ENCODE results near the gene MAGEA8. TPM values are rescaled to one million over a fixed set of nuclear protein-coding genes. Genes with fewer than 3 reads are reported as not detected.

MAGEA8 gene
- total and polyA plus RNA-seq, 2 donors = 0.07 TPM; not detected in 1

GRCh38 chrX:149849787-149850186 lies 31.2 kb upstream of the MAGEA8 start:
- no peak overlapping the region for H3K4me3 ChIP-seq (ENCODE audit: low read length in 2 of 2)
- 92% methylated on average over 2 of the region's 2 CpGs for whole genome bisulfite sequencing
- no peak overlapping the region for H3K27ac ChIP-seq (ENCODE audit: low read depth in 1 of 2, low read length in 1 of 2)
- H3K4me1 ChIP-seq (ENCODE audit: control insufficient read depth in 2 of 2, insufficient read depth in 2 of 2, low read length in 2 of 2) = no peaks in the 10 kb centered on the region
- H3K9me3 ChIP-seq (ENCODE audit: control insufficient read depth in 2 of 2, insufficient read depth in 1 of 2, low read length in 1 of 2) = no peaks in the 10 kb centered on the region
- DNase-seq (ENCODE audit: low read depth in 6 of 9, low spot score in 9 of 9) = no peak
- H3K36me3 ChIP-seq (ENCODE audit: control insufficient read depth in 2 of 2, insufficient read depth in 2 of 2, low read length in 1 of 2) = no peaks in the 10 kb centered on the region
- H3K27me3 ChIP-seq (ENCODE audit: control insufficient read depth in 2 of 2, insufficient read depth in 1 of 2, low read length in 1 of 2) = no peaks in the 10 kb centered on the region

DNA sequence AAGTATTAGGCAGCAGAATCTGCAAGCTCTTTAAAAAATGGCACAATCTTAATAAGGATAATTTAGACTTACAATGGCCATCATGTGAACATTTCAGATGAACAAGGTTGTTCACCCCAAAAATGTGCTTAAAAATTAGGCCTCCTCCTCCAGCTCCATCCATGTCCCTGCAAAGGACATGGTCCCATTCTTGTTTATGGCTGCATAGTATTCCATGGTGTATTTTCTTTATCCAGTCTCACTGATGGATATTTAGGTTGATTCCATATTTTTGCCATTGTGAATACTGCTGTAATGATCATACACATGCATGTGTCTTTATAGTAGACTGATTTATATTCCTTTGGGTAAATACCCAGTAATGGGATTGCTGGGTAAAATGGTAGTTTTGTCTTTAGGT lies 29.1 kb upstream of the MAGEA8 start:
- no peak overlapping the region for H3K27ac ChIP-seq (ENCODE audit: low read depth in 1 of 2, low read length in 1 of 2)
- no peaks in the 10 kb centered on the region for H3K27me3 ChIP-seq (ENCODE audit: control insufficient read depth in 2 of 2, insufficient read depth in 1 of 2, low read length in 1 of 2)
- H3K4me3 ChIP-seq (ENCODE audit: low read length in 2 of 2) = no peak overlapping the region
- no peaks in the 10 kb centered on the region for H3K4me1 ChIP-seq (ENCODE audit: control insufficient read depth in 2 of 2, insufficient read depth in 2 of 2, low read length in 2 of 2)
- H3K9me3 ChIP-seq (ENCODE audit: control insufficient read depth in 2 of 2, insufficient read depth in 1 of 2, low read length in 1 of 2) = no peaks in the 10 kb centered on the region
- H3K36me3 ChIP-seq (ENCODE audit: control insufficient read depth in 2 of 2, insufficient read depth in 2 of 2, low read length in 1 of 2) = no peaks in the 10 kb centered on the region
- DNase-seq (ENCODE audit: low read depth in 6 of 9, low spot score in 9 of 9) = no peak

GRCh38 chrX:149853925-149854324 lies 27.1 kb upstream of the MAGEA8 start:
- Histone ChIP-seq H3K9me3 (ENCODE audit: control insufficient read depth in 2 of 2, insufficient read depth in 1 of 2, low read length in 1 of 2) (peaks cover 0 to 2% of the 10 kb centered on the region in 2 donors), H3K27me3 (ENCODE audit: control insufficient read depth in 2 of 2, insufficient read depth in 1 of 2, low read length in 1 of 2) (no peaks in the 10 kb centered on the region), H3K4me1 (ENCODE audit: control insufficient read depth in 2 of 2, insufficient read depth in 2 of 2, low read length in 2 of 2) (no peaks in the 10 kb centered on the region), H3K36me3 (ENCODE audit: control insufficient read depth in 2 of 2, insufficient read depth in 2 of 2, low read length in 1 of 2) (no peaks in the 10 kb centered on the region), H3K27ac (ENCODE audit: low read depth in 1 of 2, low read length in 1 of 2) (no peak overlapping the region), H3K4me3 (ENCODE audit: low read length in 2 of 2) (no peak overlapping the region)
- WGBS = 75% methylated on average over 2 of the region's 2 CpGs
- DNase-seq (ENCODE audit: low read depth in 6 of 9, low spot score in 9 of 9) = no peak

DNA sequence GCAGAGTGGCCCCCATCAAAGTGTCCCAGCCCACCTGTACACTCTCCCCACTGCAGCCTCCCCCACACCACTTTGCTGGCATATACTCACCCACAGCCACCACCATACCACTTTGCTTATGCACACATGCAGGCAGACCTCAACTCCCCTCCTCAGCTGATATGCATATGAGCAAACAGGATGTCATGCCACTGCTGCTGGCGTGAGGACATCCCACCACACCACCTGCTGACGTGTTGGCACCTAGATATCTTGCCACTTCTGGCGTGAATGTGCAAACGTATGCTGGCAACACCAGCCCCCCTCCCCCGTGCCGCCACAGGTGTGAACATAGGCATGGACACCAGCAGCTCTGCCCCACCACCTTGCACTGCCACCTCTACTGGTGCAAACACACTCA lies 22.4 kb upstream of the MAGEA8 start:
- Histone ChIP-seq H3K4me1 (ENCODE audit: control insufficient read depth in 2 of 2, insufficient read depth in 2 of 2, low read length in 2 of 2) (no peaks in the 10 kb centered on the region), H3K27me3 (ENCODE audit: control insufficient read depth in 2 of 2, insufficient read depth in 1 of 2, low read length in 1 of 2) (no peaks in the 10 kb centered on the region), H3K9me3 (ENCODE audit: control insufficient read depth in 2 of 2, insufficient read depth in 1 of 2, low read length in 1 of 2) (peaks cover 0 to 5% of the 10 kb centered on the region in 2 donors), H3K36me3 (ENCODE audit: control insufficient read depth in 2 of 2, insufficient read depth in 2 of 2, low read length in 1 of 2) (no peaks in the 10 kb centered on the region), H3K4me3 (ENCODE audit: low read length in 2 of 2) (no peak overlapping the region), H3K27ac (ENCODE audit: low read depth in 1 of 2, low read length in 1 of 2) (no peak overlapping the region)
- DNase-seq (ENCODE audit: low read depth in 6 of 9, low spot score in 9 of 9) = no peak
- WGBS = 90% methylated on average over 6 of the region's 6 CpGs

DNA sequence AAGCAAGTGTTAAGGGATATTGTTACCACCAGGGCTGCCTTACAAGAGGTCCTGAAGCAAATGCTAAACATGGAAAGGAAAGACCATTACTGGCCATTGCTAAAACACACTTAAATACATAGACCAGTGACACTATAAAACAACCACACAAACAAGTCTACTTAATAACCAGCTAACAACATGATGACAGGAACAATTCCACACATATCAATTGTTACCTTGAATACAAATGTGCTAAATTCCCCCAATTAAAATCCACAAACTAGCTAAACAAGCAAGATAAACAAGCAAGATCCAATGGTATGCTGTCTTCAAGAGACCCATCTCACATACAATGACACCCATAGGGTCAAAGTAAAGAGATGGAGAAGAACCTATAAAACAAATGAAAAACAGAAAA lies 20.5 kb upstream of the MAGEA8 start:
- Histone ChIP-seq H3K4me3 (ENCODE audit: low read length in 2 of 2) (no peak overlapping the region), H3K4me1 (ENCODE audit: control insufficient read depth in 2 of 2, insufficient read depth in 2 of 2, low read length in 2 of 2) (no peaks in the 10 kb centered on the region), H3K36me3 (ENCODE audit: control insufficient read depth in 2 of 2, insufficient read depth in 2 of 2, low read length in 1 of 2) (no peaks in the 10 kb centered on the region), H3K27ac (ENCODE audit: low read depth in 1 of 2, low read length in 1 of 2) (no peak overlapping the region), H3K9me3 (ENCODE audit: control insufficient read depth in 2 of 2, insufficient read depth in 1 of 2, low read length in 1 of 2) (peaks cover 0 to 5% of the 10 kb centered on the region in 2 donors), H3K27me3 (ENCODE audit: control insufficient read depth in 2 of 2, insufficient read depth in 1 of 2, low read length in 1 of 2) (no peaks in the 10 kb centered on the region)
- DNase-seq (ENCODE audit: low read depth in 6 of 9, low spot score in 9 of 9) = no peak

GRCh38 chrX:149865390-149865789 lies 15.6 kb upstream of the MAGEA8 start:
- Histone ChIP-seq H3K4me3 (ENCODE audit: low read length in 2 of 2) (no peak overlapping the region), H3K36me3 (ENCODE audit: control insufficient read depth in 2 of 2, insufficient read depth in 2 of 2, low read length in 1 of 2) (no peaks in the 10 kb centered on the region), H3K9me3 (ENCODE audit: control insufficient read depth in 2 of 2, insufficient read depth in 1 of 2, low read length in 1 of 2) (no peaks in the 10 kb centered on the region), H3K4me1 (ENCODE audit: control insufficient read depth in 2 of 2, insufficient read depth in 2 of 2, low read length in 2 of 2) (no peaks in the 10 kb centered on the region), H3K27ac (ENCODE audit: low read depth in 1 of 2, low read length in 1 of 2) (no peak overlapping the region), H3K27me3 (ENCODE audit: control insufficient read depth in 2 of 2, insufficient read depth in 1 of 2, low read length in 1 of 2) (no peaks in the 10 kb centered on the region)
- WGBS = 96% methylated on average over 2 of the region's 2 CpGs
- no peak for DNase-seq (ENCODE audit: low read depth in 6 of 9, low spot score in 9 of 9)

GRCh38 chrX:149867488-149867887 lies 13.5 kb upstream of the MAGEA8 start:
- peaks cover 0 to 1% of the 10 kb centered on the region in 2 donors for H3K9me3 ChIP-seq (ENCODE audit: control insufficient read depth in 2 of 2, insufficient read depth in 1 of 2, low read length in 1 of 2)
- H3K27me3 ChIP-seq (ENCODE audit: control insufficient read depth in 2 of 2, insufficient read depth in 1 of 2, low read length in 1 of 2) = no peaks in the 10 kb centered on the region
- no peak overlapping the region for H3K27ac ChIP-seq (ENCODE audit: low read depth in 1 of 2, low read length in 1 of 2)
- no peaks in the 10 kb centered on the region for H3K36me3 ChIP-seq (ENCODE audit: control insufficient read depth in 2 of 2, insufficient read depth in 2 of 2, low read length in 1 of 2)
- DNase-seq (ENCODE audit: low read depth in 6 of 9, low spot score in 9 of 9) = no peak
- no peaks in the 10 kb centered on the region for H3K4me1 ChIP-seq (ENCODE audit: control insufficient read depth in 2 of 2, insufficient read depth in 2 of 2, low read length in 2 of 2)
- 97% methylated on average over 3 of the region's 3 CpGs for WGBS
- no peak overlapping the region for H3K4me3 ChIP-seq (ENCODE audit: low read length in 2 of 2)

DNA sequence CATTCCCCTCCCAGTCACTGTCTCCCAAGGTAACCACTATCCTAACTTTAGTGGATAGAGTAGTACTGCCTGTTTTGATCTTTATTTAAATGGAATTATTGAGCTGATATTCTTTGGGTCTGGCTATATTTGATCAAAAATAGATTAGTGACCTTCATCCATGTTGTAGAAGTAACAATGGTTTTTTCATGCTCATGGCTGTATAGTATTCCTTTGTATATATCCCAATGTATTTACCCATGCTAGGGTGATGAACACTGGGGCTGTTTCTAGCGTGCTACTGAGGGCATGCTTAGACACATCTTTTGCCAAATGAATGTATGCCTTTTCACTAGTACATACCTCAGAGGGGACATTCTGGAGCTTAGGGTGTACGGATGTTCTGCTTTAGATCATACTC lies 10.1 kb upstream of the MAGEA8 start:
- no peaks in the 10 kb centered on the region for H3K36me3 ChIP-seq (ENCODE audit: control insufficient read depth in 2 of 2, insufficient read depth in 2 of 2, low read length in 1 of 2)
- peaks cover 0 to 1% of the 10 kb centered on the region in 2 donors for H3K9me3 ChIP-seq (ENCODE audit: control insufficient read depth in 2 of 2, insufficient read depth in 1 of 2, low read length in 1 of 2)
- no peaks in the 10 kb centered on the region for H3K27me3 ChIP-seq (ENCODE audit: control insufficient read depth in 2 of 2, insufficient read depth in 1 of 2, low read length in 1 of 2)
- no peaks in the 10 kb centered on the region for H3K4me1 ChIP-seq (ENCODE audit: control insufficient read depth in 2 of 2, insufficient read depth in 2 of 2, low read length in 2 of 2)
- H3K4me3 ChIP-seq (ENCODE audit: low read length in 2 of 2) = no peak overlapping the region
- H3K27ac ChIP-seq (ENCODE audit: low read depth in 1 of 2, low read length in 1 of 2) = no peak overlapping the region
- 96% methylated on average over 2 of the region's 2 CpGs for WGBS
- no peak for DNase-seq (ENCODE audit: low read depth in 6 of 9, low spot score in 9 of 9)

DNA sequence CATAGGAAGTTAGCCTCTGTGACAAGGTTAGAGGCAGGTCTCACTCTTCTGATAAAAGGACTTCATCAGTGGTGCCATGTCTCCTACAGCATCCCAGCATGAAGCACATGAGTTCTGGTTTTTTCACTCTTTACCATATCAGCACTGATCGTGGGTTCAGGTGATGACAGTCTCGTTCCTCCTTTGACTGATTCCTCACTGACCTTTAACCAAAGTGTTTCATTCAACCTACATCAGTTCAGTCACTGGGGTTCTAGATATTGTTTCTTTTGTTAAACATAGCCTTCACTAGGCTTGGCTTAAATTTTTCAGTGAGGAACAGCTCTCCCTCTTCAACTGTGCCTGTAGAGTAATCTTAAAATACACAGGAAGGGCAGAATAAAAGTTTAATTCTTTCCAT lies 9.6 kb upstream of the MAGEA8 start:
- Histone ChIP-seq H3K4me1 (ENCODE audit: control insufficient read depth in 2 of 2, insufficient read depth in 2 of 2, low read length in 2 of 2) (no peaks in the 10 kb centered on the region), H3K36me3 (ENCODE audit: control insufficient read depth in 2 of 2, insufficient read depth in 2 of 2, low read length in 1 of 2) (no peaks in the 10 kb centered on the region), H3K4me3 (ENCODE audit: low read length in 2 of 2) (no peak overlapping the region), H3K27ac (ENCODE audit: low read depth in 1 of 2, low read length in 1 of 2) (no peak overlapping the region), H3K27me3 (ENCODE audit: control insufficient read depth in 2 of 2, insufficient read depth in 1 of 2, low read length in 1 of 2) (no peaks in the 10 kb centered on the region), H3K9me3 (ENCODE audit: control insufficient read depth in 2 of 2, insufficient read depth in 1 of 2, low read length in 1 of 2) (peaks cover 0 to 1% of the 10 kb centered on the region in 2 donors)
- WGBS = 93% methylated on average over 2 of the region's 2 CpGs
- DNase-seq (ENCODE audit: low read depth in 6 of 9, low spot score in 9 of 9) = no peak

DNA sequence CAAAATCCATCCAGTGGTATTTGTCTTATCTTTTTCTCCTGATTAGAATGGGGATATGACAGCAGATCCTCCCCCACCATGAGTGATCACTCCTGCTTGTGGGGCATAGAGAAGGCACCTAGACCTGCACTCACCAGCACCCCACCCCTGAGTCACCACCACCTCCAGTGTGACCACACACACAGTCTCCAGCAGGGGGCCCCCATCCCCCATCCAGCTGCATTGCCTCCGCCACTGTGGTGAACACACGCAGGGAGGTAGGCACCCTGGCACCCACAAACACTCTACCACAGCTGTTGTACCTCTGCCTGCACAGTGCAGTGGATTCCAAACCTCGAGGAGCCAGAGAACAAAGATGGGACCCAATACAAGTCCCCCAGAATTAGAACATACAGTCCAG lies 9.0 kb upstream of the MAGEA8 start:
- Histone ChIP-seq H3K9me3 (ENCODE audit: control insufficient read depth in 2 of 2, insufficient read depth in 1 of 2, low read length in 1 of 2) (peaks cover 0 to 1% of the 10 kb centered on the region in 2 donors), H3K4me3 (ENCODE audit: low read length in 2 of 2) (no peak overlapping the region), H3K4me1 (ENCODE audit: control insufficient read depth in 2 of 2, insufficient read depth in 2 of 2, low read length in 2 of 2) (no peaks in the 10 kb centered on the region), H3K27me3 (ENCODE audit: control insufficient read depth in 2 of 2, insufficient read depth in 1 of 2, low read length in 1 of 2) (no peaks in the 10 kb centered on the region), H3K36me3 (ENCODE audit: control insufficient read depth in 2 of 2, insufficient read depth in 2 of 2, low read length in 1 of 2) (no peaks in the 10 kb centered on the region), H3K27ac (ENCODE audit: low read depth in 1 of 2, low read length in 1 of 2) (no peak overlapping the region)
- WGBS = 5% methylated on average over 3 of the region's 3 CpGs
- DNase-seq (ENCODE audit: low read depth in 6 of 9, low spot score in 9 of 9) = peak in 8 of 9 donors; percentile 3 to 61 (median 24)

All from thymus (tissue), 11 donors.